Measurements from ENCODE around the gene PDS5B. TPM values are rescaled to one million over a fixed set of nuclear protein-coding genes. Genes with fewer than 3 reads are reported as not detected.
A peak's percentile ranks its signal among the peaks of the same experiment; 100 is the strongest.

PDS5B gene
- total RNA-seq, 1 donor from 2014 or later, result 26.1 TPM

DNA sequence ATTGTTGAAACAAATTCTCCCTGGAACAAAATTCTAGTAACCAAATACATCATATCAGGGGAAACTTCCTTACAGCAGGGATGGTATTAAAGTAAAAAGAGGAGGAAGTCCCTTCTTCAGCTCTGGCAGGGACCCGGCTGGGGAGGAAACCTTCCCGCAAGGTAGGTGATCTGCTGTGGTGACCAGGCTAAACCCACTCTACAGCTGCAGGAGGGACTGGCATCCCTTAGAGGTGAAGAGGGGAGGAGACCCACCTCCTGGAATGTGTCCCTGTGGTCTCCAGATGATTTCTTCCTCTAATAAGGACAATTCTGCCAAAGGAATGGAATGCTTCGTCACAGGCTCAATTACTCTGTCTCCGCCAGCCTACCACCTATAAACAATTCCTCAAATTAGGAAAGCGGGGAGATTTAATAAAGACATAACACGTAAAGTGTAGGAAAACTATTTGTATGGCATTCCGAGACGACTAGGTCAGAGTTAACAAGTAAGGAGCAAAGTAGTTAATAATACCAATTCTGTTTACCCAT is 637 bp upstream of the PDS5B start:
- DNase-seq (no peak), ATAC-seq (peak; percentile 1)

DNA sequence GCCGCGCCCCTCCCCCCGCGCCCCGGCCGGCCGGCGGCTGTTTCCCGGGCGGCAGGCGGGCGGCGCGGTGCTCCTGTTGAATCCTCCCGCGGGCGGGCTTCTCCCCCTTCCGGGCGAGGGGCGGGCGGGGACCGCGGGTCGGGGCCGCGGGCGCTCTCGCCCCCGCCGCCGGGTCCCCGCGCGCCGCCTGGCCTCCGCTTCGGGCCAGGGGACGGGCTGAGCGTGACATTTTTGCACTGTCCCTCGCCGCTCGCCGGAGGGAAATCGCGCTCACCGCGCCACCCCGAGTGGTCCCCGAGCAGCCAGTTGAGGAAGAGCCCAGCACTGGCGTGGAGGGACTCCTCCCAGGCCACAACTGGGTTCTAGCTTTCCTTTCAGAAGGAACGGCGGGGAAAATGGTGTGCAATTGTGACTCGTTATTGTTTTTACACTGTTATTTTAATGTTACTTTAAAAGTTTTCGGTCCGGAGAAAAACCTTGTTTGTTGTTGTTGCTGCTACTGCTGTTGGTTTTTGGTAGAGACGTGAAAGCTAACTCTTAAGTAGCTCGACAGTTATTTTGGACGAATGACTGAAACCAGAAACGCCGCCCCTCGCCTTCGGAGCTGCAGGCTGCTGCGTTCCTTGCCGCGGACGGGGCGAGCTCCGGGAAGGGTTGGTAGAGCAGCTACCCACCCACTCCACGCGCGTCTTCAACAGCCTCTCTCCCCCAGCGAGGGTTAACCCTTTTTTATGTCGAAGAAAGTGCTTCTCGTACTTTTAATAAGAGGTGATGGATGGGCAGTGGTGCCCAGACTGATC is 959 bp downstream of the PDS5B start:
- DNase-seq, result peak; percentile 85
- intact Hi-C loops (cut with micrococcal nuclease), result loop anchor here (2.0 to 5.0 kb wide), 2 partner anchors 52 to 1140 kb away; no protein-coding TSS in a partner anchor
- ATAC-seq, result peak; percentile 54

More for the DNA sequence above, 637 bp upstream of the PDS5B start:
- intact Hi-C loops (cut with micrococcal nuclease), result loop anchor here (2.0 to 5.0 kb wide), 2 partner anchors 53 to 1142 kb away; no protein-coding TSS in a partner anchor

GRCh38 chr13:32587811-32588170 is 1.5 kb downstream of the PDS5B start:
- DNase-seq (no peak), ATAC-seq (no peak)
- intact Hi-C loops (cut with micrococcal nuclease), result loop anchor here (2.0 to 5.0 kb wide), 2 partner anchors 51 to 1140 kb away; no protein-coding TSS in a partner anchor

GRCh38 chr13:32588736-32589135 is 2.5 kb downstream of the PDS5B start:
- ATAC-seq, result no peak
- no peak for DNase-seq
- intact Hi-C loops (cut with micrococcal nuclease), result loop anchor here (5.0 kb wide), 1 partner anchor 1139 kb away; no protein-coding TSS in a partner anchor

DNA sequence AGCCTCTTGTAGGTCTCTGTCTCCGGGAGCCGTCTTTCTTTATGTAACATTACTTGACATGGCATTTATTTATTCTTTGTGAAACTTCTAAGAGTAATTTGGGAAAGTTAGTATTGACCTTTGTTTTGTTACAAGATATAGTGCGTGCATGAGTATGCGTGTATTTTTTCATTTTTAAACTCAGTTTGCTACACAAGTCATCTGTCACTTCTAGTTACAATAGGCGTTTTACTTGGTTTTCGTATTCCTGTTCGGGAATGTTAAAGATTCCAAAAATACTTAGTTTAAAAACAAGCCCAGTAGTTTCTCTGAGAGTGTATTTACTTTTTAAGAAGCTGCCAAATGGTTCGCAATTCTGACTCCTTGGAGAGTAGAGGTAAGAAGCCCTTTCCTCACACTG is 3.2 kb downstream of the PDS5B start:
- DNase-seq, result no peak
- intact Hi-C loops (cut with micrococcal nuclease), result loop anchor here (5.0 kb wide), 1 partner anchor 1138 kb away; no protein-coding TSS in a partner anchor
- no peak for ATAC-seq

GRCh38 chr13:32590266-32590665 is 4.0 kb downstream of the PDS5B start:
- no peak for ATAC-seq
- intact Hi-C loops (cut with micrococcal nuclease), result no loop called here
- no peak for DNase-seq

GRCh38 chr13:32592082-32592481 is 5.8 kb downstream of the PDS5B start:
- no peak for ATAC-seq
- intact Hi-C loops (cut with micrococcal nuclease), result no loop called here
- no peak for DNase-seq

DNA sequence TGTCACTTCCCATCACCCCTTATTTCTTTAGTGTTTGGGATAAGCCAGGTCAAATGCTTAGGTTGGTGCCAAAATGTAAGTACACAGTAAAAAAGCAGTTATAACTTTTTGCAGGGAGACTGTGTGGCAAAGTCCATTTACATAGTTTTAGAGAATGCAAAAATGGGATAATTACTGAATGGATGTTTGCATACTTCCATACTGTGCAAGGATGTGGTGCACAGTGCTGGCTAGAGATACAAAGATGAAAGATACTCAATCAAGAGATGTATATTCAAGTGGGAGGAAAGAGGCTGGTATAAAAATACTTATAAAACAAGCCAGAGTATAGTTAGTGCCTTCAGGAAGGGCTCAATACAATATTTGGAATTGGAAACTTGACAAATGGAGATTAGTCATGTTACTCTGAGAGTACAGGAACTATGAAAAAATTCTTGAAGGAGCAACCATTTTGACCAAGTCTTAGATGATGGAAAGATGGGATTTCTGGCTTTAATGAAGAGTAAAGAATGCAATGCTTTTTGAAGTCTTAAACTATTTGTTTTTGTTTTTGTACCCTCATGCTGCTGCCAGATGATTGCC is 8.0 kb downstream of the PDS5B start:
- DNase-seq (no peak), ATAC-seq (no peak)
- intact Hi-C loops (cut with micrococcal nuclease), result no loop called here

GRCh38 chr13:32595306-32595705 is 9.1 kb downstream of the PDS5B start:
- ATAC-seq (no peak), DNase-seq (no peak)
- intact Hi-C loops (cut with micrococcal nuclease), result no loop called here

GRCh38 chr13:32600890-32601289 is 14.6 kb downstream of the PDS5B start:
- ATAC-seq (no peak), DNase-seq (no peak)
- intact Hi-C loops (cut with micrococcal nuclease), result no loop called here

GRCh38 chr13:32609428-32609827 is 23.2 kb downstream of the PDS5B start:
- ATAC-seq, result no peak
- DNase-seq, result no peak
- intact Hi-C loops (cut with micrococcal nuclease), result no loop called here

DNA sequence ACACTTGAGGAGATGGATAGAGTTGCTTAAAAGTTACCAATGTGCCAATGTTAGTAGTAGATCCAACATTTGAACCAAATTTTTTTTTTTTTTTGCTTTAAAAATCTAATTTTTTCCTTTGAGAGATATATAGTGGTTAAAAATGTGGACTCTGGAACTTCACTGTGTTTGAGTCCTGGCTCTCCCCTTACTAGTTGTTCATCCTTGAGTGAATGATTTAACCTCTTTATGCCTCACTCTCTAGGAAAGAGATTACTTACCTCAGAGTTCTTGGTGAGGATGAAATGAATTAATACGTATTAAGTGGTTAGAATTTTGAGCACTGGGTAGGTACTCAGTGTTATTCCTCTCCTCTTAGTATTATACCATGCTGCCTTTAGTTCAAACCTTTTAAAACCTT is 24.3 kb downstream of the PDS5B start:
- ATAC-seq (no peak), DNase-seq (no peak)
- intact Hi-C loops (cut with micrococcal nuclease), result no loop called here

DNA sequence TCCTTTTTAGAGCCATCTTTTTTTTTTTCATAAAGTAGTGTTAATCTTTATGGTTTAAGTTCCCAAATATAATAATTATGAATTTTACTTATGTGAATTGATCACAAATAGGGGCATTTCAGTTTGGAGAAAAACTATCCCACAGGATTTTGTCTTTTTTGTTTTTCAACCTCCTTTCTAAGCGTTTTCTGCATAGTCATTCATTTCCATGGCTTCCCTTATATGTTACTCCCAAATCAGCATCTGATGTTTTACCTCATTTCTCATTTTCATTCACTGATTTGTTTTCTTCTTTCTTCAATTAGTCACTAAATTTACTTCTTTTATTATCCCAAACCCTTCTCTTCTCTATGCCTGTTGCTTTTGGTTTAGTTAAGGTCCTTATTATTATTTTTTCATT is 24.7 kb downstream of the PDS5B start:
- DNase-seq (no peak), ATAC-seq (no peak)
- intact Hi-C loops (cut with micrococcal nuclease), result no loop called here

DNA sequence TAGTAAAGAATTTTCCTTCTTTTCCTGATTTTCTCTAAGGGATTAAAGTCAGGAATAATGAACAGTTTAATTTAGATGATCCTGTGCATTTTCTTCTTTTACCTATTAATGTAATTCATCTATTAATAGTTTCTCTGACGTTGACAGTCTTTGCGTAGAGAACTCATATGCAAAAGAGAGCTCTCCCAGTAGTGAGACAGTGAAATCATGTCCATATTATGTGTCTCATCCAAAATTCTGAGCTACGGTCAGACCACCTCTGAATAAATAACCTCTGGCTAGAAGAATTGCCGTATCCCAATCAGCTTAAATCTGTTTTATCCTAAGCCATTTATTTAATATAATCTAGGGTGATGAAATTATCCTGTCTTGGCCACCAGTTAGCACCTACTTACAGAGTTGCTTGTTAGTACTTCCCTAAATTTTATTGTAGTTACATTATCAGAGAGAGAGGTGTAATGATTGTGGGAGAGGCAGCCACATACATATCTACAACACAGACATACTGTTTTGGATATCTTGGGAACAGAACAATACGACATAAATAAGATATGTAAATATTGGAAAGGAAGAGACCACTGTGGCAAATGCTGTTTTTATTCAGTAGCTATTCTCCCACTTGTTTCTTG is 30.7 kb downstream of the PDS5B start:
- ATAC-seq (no peak), DNase-seq (no peak)
- intact Hi-C loops (cut with micrococcal nuclease), result no loop called here

- DNase-seq, result no peak
- intact Hi-C loops (cut with micrococcal nuclease), result no loop called here
- ATAC-seq, result no peak
These were observed 36.6 kb downstream of the PDS5B start for GRCh38 chr13:32622827-32623226.

DNA sequence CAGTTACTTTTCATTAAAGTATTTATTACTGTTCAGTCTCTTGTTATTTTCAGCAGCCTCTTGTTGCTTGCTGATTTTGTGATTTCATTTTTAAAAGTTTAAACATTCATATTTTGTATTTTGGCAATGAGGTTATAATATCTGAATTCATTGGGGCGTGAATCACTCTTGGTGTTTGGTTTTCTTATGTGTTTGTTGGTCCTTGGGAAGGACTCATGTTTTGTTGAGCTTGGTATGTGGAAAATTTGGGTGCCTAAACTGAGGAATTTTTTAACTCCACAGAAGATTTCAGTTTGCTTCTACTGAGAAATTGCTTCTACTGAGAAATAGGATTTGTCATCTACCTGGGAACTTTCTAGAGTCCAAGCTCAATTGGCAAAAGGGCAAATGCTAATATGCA is 38.2 kb downstream of the PDS5B start:
- no peak for ATAC-seq
- intact Hi-C loops (cut with micrococcal nuclease), result no loop called here
- DNase-seq, result no peak

DNA sequence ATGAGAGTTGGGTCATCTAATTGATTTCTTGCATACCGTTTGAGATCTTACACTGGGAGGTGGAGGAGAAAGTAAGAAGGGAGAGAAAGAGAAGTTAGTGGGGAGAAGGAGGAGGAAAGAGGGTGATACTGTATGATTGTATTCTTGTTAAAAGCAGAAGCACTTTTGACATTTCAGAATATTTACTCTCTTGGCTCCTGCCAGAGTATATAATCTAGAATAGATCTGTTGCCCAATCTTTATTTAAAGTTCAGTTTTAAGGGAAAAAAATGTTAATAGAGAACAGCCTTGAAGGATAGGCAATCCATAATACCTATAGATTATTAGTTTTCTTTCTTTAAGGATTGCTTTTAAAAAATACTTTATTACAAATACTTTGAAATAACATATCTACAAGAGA is 41.5 kb downstream of the PDS5B start:
- intact Hi-C loops (cut with micrococcal nuclease), result no loop called here
- ATAC-seq (no peak), DNase-seq (no peak)

- no peak for ATAC-seq
- intact Hi-C loops (cut with micrococcal nuclease), result no loop called here
- no peak for DNase-seq
These were observed 43.1 kb downstream of the PDS5B start for GRCh38 chr13:32629313-32629712.

DNA sequence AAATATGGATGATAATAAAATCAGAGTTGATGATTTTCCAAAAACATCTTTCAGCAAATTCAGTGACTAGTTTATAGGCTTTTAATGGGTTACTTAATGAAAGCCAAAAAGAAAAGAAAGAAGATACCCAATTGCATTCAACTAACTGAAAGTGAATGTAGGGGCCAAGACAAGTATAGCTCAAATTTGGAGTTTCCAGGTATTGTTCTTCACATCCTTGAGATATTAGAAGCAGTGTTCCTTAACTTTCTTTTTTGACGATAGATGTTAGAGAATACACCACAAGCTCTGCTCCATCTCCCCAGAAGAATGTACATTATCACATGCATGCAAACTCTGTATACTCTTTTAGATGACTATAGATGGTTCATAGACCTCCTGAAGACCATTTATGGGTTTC is 43.6 kb downstream of the PDS5B start:
- no peak for DNase-seq
- ATAC-seq, result no peak
- intact Hi-C loops (cut with micrococcal nuclease), result no loop called here

DNA sequence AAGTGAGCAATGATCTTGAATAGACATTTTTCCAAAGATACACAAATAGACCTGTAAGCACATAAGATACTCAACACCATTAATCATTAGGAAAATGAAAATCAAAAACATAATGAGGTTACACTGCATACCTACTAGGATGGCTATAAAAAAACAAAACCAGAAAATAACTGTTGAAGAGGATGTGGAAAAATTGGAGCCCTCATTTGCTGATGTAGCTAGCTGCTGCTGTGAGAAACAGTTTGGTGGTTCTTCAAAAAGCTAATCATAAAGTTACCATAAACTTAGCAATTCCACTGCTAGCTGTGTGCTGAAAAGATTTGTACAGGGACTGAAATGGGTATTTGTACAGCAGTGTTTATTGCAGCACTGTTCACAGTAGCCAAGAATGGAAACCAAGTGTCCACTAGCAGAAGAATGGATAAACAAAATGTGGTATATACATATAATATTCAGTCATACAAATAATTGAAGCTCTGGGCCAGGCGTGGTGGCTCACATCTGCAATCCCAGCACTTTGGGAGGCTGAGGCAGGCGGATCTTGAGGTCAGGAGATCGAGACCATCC is 46.2 kb downstream of the PDS5B start:
- intact Hi-C loops (cut with micrococcal nuclease), result no loop called here
- ATAC-seq (no peak), DNase-seq (no peak)

All from left ventricle myocardium superior (tissue), 1 donor.